WTC11 (cell line): ENCODE measurements around the gene NTMT2.

Experiments
- CREM ChIP-seq: sonication (generic); formaldehyde crosslinking; IDR thresholded peaks from 2 replicates; pipeline ENCODE4 v1.8.1; 2022; ENCODE audit warnings: mild to moderate bottlenecking, missing genetic modification reagents, moderate library complexity
- CTCF ChIP-seq: fragments of 200-600 bp; IDR thresholded peaks from 2 replicates; pipeline ENCODE4 v1.8.0; 2022; ENCODE audit warnings: antibody characterized with exemption
- ZNF263 ChIP-seq: sonication (generic); formaldehyde crosslinking; IDR thresholded peaks from 2 replicates; pipeline ENCODE4 v1.8.1; 2022; ENCODE audit warnings: low read depth, mild to moderate bottlenecking, moderate library complexity, missing genetic modification reagents
- TF ChIP-seq, protein P1 (sequence below): sonication (generic); formaldehyde crosslinking; conservative IDR thresholded peaks from 2 replicates; pipeline ENCODE4 v1.8.1; 2022; ENCODE audit warnings: mild to moderate bottlenecking, missing genetic modification reagents
- TF ChIP-seq, protein P2 (sequence below): fragments of 250-450 bp; sonication (Bioruptor Pico); IDR thresholded peaks from 2 replicates; pipeline ENCODE4 v1.8.0; 2021; ENCODE audit warnings: mild to moderate bottlenecking
- TF ChIP-seq, protein P3 (sequence below): sonication (generic); formaldehyde crosslinking; IDR thresholded peaks from 2 replicates; pipeline ENCODE4 v1.8.1; 2022; ENCODE audit warnings: mild to moderate bottlenecking, missing genetic modification reagents, moderate library complexity, borderline replicate concordance

DNA sequence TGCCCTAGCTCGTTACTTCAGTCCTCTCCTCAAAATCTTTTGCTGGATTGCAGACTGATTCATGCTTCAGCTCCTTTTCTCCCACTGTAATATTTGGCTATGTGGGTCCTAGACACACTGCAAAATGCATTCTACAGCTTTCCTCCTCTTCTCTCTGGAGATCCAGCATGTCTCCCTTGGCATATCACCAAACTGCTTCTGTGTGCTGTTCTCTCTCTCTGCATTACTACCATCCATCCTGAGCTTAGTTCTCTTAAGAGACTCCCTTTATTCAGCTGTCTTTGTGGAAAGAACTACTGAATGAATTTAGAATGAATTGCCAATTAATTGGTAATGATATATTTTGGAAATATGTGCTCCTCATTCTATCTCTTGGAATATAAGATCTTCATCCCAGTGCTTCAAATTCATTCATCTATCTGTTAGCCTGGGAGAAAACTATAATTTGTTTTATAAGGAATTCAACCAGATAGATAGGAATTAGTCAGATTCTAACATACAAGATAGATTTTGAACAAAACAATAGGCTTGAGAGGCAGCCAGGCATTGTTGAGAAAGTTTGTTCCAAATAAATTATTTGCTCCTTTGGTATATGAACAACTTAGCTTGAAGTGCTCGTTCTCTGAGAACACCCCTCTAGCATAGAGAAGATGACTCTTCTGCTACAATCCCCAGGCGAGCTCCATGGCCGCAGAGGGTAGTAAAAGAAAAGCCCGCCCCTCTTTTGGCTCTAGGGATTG is 71.9 kb downstream of the NTMT2 start:
- TF ChIP-seq CTCF (no peak), CREM (CRISPR knock-in tag) (no peak), ZNF263 (CRISPR knock-in tag) (no peak)
- TF ChIP-seq, protein P1, sequence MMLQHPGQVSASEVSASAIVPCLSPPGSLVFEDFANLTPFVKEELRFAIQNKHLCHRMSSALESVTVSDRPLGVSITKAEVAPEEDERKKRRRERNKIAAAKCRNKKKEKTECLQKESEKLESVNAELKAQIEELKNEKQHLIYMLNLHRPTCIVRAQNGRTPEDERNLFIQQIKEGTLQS (CRISPR knock-in tag) = no peak
- TF ChIP-seq, protein P2, sequence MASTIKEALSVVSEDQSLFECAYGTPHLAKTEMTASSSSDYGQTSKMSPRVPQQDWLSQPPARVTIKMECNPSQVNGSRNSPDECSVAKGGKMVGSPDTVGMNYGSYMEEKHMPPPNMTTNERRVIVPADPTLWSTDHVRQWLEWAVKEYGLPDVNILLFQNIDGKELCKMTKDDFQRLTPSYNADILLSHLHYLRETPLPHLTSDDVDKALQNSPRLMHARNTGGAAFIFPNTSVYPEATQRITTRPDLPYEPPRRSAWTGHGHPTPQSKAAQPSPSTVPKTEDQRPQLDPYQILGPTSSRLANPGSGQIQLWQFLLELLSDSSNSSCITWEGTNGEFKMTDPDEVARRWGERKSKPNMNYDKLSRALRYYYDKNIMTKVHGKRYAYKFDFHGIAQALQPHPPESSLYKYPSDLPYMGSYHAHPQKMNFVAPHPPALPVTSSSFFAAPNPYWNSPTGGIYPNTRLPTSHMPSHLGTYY (CRISPR knock-in tag) = no peak
- TF ChIP-seq, protein P3, sequence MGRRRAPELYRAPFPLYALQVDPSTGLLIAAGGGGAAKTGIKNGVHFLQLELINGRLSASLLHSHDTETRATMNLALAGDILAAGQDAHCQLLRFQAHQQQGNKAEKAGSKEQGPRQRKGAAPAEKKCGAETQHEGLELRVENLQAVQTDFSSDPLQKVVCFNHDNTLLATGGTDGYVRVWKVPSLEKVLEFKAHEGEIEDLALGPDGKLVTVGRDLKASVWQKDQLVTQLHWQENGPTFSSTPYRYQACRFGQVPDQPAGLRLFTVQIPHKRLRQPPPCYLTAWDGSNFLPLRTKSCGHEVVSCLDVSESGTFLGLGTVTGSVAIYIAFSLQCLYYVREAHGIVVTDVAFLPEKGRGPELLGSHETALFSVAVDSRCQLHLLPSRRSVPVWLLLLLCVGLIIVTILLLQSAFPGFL = no peak
